Stimulated activated CD8-positive, alpha-beta memory T cell treated with anti-CD3 and anti-CD28 coated beads, Interleukin-4, amount 100 ng/mL, for 4 hours (primary cell): ENCODE data around the gene FBLN1.
A peak's percentile ranks its signal among the peaks of the same experiment; 100 is the strongest.

Experiments
- DNase-seq, 2 donors: peaks; one replicate each; pipeline ENCODE4 v3.0.0-alpha.2; 2020; ENCODE audit warnings: low read depth in 2 of 2, low spot score in 1 of 2

The FBLN1 gene

DNA sequence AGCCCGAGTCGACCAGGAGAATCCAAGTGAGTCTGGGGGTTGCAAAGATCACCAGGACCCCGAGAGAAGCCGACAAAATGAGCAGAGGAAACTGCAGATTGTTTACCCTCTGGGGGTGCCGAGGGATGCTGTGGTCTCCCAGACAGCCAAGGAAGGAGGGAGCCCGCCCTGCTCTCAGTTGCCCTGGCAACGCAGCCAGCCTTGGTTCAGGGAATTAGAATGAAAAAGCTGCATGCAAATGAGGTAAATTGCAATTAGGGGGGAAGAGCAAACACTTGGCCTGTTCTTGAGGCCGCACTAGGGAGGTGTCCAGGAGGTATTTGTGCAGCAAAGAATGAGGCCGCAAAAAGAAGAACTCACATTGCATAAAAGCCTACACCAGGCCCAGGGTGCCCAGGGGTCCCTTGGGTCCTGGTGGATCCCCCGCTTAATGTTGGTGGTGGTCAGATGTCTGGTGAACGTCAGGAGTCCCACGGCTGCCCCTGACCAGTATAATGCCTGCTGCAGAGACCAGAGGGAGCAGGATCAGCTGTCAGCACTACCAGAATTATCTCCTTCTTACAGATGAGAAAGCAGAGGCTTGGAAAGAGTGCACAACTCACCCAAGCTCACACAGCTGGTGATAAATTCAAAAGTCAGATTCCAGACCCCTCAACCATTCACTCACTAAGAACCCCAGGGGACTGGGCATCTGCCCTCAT lies 128.6 kb downstream of the FBLN1 start:
- no peak for DNase-seq

DNA sequence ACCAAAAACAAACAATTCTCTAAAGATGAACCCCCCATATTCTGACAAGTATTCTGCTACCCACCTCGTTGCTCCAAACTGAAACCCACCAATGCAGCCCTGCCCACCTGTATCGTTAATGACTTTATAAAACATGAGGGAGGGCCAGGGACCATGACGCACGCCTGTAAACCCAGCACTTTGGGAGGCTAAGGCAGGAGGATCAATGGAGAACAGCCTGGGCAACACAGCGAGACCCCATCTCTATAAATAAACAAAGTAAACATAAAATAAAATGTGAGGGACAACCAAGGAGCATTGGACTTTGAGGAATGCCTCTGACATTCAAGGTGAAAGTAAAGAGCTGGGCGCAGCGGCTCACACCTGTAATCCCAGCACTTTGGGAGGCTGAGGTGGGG lies 129.2 kb downstream of the FBLN1 start:
- DNase-seq = no peak

DNA sequence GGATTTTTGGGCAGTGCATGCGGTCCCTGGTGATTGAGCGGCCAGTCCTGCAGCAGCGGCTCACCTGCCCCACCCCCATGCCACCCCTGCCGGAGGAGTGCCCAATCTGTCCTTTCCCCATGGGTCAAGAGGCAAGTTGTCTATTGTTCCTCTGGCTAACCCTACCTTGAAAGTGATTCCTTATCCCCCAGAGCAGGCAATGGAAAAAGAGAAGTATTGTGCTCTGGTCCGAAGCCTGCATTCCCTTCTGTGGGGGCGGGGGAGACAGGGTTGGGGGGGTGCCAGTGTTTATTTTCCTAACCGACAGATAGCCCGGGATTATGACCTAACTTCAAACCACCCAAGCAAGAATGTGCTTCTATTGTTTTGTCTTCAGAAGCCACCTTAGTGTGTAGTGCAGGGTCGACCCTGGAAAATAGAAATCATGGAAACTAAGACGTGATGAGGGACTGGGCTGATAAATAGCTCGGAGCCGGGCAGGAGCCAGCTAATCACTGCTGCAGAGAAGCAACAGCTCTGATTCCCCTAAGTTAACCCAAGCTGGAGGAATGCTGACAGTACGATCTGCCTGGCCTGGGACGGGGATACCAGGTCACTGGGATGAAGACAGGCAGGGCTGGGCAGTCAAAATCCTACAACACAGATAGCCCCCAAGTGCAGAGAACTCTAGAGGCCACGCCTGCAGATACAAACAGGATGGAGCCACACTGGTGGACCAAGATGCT lies 130.3 kb downstream of the FBLN1 start:
- no peak for DNase-seq

DNA sequence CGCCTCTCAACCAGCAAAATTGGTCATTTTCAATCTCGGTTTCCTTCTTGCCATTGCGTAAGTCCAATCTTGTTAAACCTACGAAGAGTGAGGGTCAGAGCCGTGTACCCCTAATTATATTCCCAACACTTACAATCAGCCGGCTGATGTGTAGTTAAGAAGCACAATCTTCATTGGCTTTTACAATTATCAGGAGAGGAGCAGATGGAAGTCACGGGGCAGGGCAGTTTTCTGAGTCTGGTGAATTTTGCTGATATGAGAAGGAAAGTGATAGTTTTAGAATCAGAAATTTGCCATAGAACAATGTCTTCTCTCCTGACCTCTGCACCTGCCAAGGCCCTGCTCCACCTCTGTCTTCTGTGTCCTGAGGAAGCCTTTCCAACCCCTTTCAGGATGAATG lies 134.0 kb downstream of the FBLN1 start:
- no peak for DNase-seq

DNA sequence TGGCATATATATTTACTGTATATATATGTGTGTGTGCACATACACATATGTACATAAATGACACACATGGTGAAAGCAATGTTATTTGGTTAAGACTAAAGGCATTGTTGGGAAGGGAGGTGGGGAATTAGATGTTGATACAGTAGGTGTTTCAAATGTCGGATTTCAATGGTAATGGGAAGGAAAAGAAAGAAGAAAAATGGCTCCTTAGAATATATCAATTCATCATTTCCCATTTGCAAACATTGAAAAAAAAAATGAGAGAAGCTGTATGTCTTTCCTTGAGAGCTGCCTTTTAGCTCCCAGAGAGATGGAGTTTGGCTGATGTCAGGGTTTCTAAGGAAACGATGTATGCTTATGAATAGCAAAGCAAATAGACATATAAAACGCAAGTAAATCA lies 135.5 kb downstream of the FBLN1 start:
- DNase-seq = no peak

DNA sequence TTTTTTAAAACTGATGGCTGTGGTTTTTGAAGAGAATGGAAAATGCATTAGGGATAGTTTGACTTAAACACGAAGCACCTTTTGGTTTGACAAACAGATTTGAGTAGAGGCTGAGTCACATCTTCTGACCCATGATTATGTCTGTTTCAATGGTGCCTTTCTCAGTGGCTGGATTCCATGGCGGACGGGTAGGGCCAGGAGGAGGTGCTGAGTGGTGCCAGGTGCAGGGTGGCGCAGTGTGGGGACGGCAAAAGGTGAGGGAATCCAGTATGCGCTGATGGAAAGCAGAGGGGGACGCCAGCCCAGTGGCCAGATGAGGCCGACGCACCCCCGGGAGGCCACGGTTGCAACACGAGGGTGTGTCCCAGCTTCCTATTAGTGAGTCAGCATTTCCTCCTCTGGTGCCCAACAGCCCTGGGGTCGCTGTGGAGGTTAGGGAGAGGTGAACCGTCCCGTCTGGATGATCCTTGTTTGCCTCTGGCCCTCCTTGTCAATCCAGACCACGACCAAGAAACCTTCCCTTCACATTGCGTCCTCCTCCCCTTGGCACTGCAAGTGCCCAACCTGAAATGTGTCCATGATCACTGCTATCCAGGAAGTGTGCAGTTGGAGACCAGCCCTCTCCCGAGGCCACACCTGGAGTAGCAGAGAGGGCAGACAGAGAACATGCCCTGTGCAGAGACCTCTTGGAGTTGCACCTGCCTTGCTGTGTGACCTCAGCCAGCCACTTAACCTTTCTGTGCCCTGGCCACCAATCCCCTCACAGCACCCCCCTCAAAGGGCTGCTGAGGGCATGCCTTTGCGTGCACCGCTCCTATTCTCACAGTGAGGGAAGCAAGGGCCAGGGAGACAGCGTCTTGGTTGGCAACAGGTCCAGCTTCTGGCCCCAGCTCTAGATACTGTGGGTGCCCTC lies 136.4 kb downstream of the FBLN1 start:
- DNase-seq = no peak

DNA sequence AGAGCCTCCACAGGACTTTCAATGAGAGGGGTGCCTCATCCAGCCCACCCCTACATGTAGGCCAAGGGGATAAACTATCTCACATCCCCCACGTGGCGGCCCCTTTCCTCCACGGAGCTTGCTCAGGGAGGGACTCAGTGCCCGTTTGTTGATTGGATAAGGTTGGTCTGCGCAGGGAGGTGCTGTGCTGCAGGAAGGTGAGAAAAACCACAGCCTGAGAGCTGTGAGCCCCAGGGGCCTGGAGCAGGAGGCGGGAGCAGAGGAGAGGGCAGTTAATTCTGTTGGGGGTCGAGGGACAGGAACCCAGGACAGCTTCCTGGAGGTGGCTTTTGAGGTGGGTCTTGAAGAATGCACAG lies 137.0 kb downstream of the FBLN1 start:
- DNase-seq = no peak

DNA sequence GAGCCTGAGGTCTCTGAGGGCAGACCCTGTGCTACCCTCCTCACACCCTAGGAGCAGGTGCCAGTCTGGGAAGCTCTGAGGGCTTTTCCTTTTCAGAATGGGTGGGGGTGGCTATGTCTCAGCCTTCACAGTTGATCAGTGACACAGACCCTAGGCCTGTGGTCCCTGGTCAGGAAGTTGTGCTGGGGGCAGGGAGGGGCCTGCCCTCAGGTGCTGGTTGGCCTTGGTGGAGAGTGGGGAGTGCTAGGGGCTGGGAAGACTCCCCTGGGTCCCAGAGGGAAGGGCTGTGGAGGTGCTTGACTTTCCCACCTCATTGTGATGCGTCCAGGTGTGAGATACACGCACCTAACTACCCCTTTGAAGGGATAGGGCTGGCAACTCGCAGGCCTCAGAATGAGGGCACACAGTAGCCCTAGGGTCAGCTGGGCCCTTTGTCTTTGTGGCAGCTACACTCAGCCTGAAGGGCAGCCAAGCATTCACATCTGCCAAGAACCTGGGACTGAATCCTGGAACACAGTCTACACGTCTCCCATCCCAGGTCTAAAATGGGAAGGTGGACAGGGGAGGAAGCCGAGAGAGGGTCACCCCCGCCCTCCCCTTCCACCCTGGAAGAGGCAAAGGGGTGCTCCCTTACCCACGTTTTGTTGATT lies 137.7 kb downstream of the FBLN1 start:
- DNase-seq = no peak

DNA sequence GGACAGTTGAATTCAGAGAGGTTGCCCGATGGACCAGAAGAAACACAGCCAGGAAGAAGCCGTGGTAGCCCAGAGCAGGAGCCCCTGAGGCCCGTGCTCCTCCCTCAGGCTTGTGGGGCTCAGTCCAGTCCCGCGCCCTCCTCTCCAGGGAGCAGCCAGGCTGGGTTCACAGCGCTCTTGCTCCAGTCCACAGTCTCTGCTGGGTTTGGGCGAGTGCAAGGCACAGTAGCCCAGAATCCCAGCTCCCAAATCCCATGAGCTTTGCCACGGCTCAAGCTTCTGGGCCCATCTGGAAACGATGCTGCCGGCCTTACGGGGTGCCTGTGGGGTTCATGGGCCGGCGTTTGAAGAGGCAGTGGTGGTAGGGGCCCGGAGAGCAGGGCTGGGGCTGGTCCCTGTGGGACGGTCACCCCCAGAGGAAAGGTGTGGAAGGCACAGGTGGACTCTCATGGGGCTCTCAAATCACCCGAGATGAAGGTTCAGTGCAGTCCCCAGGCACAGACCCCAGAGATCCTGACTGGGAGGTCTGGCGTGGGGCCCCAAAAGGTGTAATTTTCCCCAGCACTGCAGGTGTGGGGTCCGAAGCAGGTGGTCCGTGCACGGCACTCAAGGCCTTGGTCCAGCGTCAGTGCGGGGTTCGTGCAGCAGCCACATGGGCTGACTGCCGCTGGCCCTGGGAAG lies 138.4 kb downstream of the FBLN1 start:
- DNase-seq = no peak

DNA sequence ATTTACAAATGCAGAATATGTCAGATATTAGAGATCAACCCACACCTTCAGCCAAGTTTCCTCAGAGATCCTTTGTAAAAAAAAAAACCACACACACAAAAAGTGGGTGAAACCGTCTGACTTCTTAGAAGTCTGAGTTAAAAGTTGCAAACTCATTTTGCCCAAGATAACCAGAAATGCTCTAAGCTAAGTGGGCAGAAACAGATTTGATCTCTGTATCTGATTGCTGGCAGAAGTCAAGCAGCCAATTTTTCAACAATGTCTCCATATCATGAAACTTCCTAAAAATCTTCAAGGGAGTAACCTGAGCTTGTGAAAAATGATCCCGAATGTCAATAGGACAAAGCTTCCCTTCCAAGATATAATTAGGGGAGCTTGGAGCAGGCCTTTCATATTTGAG lies 140.3 kb downstream of the FBLN1 start:
- DNase-seq = no peak

DNA sequence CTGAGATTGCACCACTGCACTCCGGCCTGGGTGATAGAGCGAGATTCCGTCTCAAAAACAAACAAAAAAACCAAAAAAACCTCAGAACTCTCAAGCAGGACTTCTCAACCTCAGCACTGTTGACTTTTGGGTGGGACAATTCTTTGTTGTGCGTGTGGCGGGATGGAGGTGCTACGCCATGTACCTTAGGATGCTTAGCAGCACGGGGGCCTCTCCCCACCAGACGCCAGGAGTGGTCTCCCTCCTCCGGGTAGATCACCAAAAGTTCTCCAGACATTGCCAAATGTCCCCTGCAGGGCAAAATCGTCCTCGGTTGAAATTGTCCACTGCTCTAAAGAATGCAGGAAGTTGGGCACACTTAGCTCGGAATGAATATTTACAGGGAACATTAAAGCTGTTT lies 142.0 kb downstream of the FBLN1 start:
- no peak for DNase-seq

DNA sequence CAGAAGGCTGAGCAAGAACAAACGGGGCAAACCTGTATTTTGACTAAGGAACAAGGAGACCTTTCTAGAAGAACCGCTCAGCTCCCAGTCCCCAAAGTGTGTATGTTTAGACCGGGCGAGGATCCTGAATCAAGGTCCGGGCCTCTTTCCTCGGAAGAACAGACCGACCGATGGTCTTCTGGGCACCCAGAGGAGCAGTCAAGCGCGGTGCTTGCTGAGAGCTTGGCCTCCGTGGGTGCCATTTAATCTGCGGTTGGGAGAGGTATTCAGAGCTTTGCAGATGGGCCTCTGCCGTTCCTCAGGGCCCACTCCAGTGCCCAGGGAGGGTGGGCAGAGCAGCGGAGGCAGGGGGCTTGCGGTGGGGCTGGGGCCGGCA lies 142.5 kb downstream of the FBLN1 start:
- DNase-seq = no peak

DNA sequence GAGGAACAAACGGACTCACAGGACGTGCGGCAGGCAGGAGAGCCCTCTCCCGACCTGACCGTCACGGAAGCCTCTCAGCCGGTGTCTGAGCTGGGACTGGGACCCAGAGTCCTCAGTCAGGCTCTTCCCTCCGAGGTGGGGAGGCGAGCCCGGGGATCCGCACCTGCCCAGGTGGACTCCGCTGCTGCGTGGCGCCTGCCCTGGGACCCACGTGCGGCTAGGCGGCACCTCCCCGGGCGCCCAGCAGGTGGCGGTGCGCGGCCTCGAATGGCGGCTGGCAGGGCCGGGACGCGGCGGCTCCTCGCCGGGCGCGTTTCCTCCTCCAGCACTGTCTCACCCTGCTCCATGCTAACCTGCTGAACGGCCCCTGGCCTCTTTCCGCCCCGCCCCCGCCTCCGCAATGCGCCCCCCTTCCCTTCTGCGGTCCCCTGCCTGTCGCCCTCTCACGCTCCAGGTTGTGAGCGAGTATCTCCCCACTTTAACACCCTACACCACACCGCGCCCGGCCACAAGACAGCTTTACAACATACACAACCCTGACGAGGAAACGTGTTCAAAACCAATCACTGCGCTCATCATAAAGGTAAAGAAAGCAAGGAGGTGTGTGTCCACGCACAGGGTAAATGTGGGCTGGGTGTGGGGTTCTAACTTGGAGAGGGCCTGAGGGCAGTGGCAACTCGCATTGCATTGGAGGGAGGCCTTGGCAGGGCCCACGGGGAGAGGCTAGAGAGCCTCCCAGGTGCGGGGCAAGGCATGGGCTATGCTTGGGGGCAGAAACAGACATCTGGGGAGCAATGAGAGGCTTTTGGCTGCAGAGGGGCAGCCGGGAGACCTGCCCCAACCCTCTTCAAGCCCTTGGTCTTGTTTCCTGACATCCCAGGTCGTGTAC lies 143.1 kb downstream of the FBLN1 start:
- peak; percentile 53 for DNase-seq

DNA sequence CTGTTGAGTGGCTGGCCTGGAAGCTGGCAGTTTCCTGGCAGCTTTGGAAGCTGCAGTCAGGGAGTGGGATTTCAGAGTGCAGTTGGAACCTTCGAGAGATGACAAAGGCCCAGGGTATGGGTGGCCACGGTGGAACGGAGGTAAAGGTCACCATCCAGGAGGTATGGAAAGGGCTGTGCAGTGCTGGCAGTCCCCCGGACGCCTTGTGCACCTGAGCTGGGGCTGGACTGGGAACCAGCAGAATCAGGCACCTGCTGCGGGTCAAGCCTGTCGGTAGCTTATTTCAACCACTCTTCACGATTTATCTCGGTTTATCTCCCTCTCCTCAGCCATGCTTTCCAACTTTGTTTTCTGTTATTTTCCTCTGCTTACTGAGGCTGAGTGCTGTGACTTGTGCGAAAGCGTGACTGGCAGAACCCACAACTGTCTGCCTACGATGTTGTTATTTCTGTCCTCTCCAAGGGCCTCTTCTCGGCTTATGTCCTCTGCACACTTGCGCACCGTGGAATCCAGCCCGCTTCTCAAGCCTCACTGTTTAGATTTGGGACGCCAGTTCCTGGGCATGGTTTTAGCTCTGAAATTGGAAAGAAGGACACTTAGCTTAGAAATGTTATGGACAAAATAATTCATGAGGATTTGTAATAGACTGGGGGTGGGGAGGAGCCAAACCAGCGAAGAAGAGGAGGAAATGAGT lies 145.0 kb downstream of the FBLN1 start:
- no peak for DNase-seq

DNA sequence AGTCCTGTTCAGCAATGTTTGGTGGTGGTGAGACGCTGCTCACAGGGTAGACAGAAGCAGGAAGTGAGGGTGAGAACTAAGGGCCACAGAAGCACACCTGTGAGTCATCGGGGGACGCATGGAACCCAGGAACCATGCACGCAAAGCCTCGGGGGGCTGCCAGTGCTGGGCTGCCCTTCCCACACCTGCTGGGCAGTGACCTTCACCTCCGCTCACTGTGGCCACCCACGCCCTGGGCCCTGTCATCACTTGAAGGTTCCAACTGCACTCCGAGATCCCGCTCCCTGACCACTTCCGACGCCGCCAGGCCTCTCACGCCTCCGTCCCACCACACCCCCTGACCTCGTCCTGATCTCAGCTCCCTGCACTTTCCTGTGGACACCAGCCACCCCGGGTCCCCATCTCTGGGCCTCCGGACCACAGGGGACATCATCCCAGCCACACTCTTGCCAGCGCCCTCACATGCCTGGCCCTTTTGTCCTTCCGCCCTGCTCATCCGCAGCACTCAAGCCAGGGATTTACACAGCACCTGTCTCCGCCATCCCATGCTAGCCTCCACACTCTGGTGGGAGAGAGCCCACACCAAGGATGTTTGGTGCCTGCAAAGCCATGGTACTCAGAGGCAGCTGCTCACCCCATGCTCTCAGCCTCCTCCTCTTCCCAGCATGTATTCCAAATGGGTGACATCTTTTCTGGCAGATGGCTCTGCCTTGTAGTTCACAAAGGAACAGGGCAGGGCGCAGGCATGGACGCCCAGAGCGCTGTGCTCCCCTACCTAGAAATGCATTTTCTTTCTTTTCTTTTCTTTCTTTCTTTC lies 145.8 kb downstream of the FBLN1 start:
- no peak for DNase-seq

DNA sequence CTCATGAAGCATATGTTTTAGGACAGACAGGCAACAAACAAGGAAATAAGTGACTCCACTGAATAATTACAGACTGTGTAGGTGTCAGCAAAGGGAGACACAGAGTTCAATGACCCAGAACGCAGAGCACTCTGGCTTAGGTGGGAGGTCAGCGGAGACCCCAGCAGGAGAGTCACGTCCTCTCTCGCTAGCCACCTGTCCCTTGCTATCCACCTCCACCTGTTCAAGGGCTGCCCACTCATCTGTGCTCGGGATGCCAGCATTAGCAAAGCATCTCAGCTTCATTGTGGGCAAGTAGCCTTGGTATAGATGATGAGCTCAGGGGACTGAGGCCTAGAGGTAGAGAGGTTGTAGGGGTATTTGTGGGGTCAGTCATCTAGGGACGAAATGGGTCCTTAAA lies 147.1 kb downstream of the FBLN1 start:
- no peak for DNase-seq

DNA sequence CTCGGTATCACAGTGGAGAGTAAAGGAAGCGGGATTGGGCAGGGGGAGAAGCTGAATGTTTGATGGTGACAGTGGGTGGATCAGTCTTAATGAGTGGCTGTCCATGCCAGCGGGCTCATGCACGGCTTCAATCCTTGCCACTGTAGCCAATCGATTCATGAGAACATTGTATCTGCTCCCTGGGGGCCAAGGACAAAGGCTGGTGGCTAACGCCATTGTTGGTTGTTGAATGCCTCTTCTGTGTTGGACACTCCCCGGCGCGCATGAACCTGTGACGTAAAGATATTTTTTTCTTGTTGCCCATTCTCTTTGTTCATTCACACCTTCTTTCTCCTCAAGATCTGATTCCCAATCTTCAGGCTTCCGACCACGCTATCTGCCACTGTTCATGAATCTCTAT lies 148.0 kb downstream of the FBLN1 start:
- no peak for DNase-seq
